B cell (primary cell): ENCODE measurements around the gene ADGRV1. TPM values are rescaled to one million over a fixed set of nuclear protein-coding genes. Genes with fewer than 3 reads are reported as not detected.

Source experiments
- ATAC-seq: fragments of 200-7000 bp; cut with Tn5 transposase; one replicate; pipeline ENCODE4 v1.10.0; 2021; ENCODE audit warnings: low read depth, mild to moderate bottlenecking, moderate number of reproducible peaks, moderate library complexity
- CTCF ChIA-PET: fragments of 350-600 bp; sonication (Branson Sonifier 250); formaldehyde crosslinking; loops from one replicate; lab custom pipeline; 2021; ENCODE audit warnings: antibody characterized with exemption, inconsistent platforms; lab: Charles Lee
- POLR2A ChIA-PET: fragments of 350-600 bp; sonication (Branson Sonifier 250); formaldehyde crosslinking; loops from one replicate; lab custom pipeline; 2021; ENCODE audit warnings: antibody characterized with exemption; lab: Charles Lee
- DNase-seq: peaks from one replicate; pipeline ENCODE4 v3.0.0; 2013
- H2AFZ ChIP-seq: 2 replicates; pipeline ENCODE4 v1.6.1; 2012; ENCODE audit warnings: mild to moderate bottlenecking, low read depth, low read length; ENCODE audit not compliant: insufficient read depth, poor library complexity, severe bottlenecking
- H3K27ac ChIP-seq, 2 donors: 1 replicate in 1 of 2; 2 replicates in 1 of 2; pipeline ENCODE4 v1.5.1; 2012 to 2013; ENCODE audit warnings: low read length in 2 of 2, mild to moderate bottlenecking in 2 of 2, moderate library complexity in 1 of 2
- H3K27me3 ChIP-seq, 4 experiments: fragments of 200-600 bp in 1 of 4; sonication (generic) in 1 of 4; replicated peaks in 1 of 4; 1 replicate in 2 of 4; 2 replicates in 2 of 4; pipeline versions ENCODE4 v1.6.1 to v1.7.0; 2013 to 2016; ENCODE audit warnings: low read length in 3 of 4, mild to moderate bottlenecking in 2 of 4, mixed read lengths in 1 of 4, moderate library complexity in 1 of 4; ENCODE audit not compliant: insufficient read depth in 4 of 4, control insufficient read depth in 3 of 4; ENCODE audit errors: control extremely low read depth in 1 of 4
- H3K36me3 ChIP-seq, 2 experiments: replicated peaks in 1 of 2; 1 replicate in 1 of 2; 2 replicates in 1 of 2; pipeline versions ENCODE4 v1.6.1 to v1.7.1; 2013; ENCODE audit warnings: low read length in 1 of 2; ENCODE audit not compliant: insufficient read depth in 2 of 2, control insufficient read depth in 1 of 2; ENCODE audit errors: control extremely low read depth in 1 of 2, extremely low read depth in 1 of 2
- H3K4me1 ChIP-seq, 2 donors: fragments of 200-600 bp in 1 of 2; sonication (generic) in 1 of 2; 1 replicate in 1 of 2; 2 replicates in 1 of 2; pipeline versions ENCODE4 v1.5.1 to v1.6.1; 2013 to 2017; ENCODE audit warnings: low read length in 2 of 2; ENCODE audit not compliant: control insufficient read depth in 2 of 2, insufficient read depth in 2 of 2
- H3K4me2 ChIP-seq: replicated peaks from 2 replicates; pipeline ENCODE3; 2012; ENCODE audit warnings: mild to moderate bottlenecking, low read depth, low read length; ENCODE audit not compliant: poor library complexity, severe bottlenecking
- H3K4me3 ChIP-seq, 5 experiments: fragments of 200-600 bp in 1 of 5; sonication (generic) in 1 of 5; 1 replicate in 3 of 5; 2 replicates in 2 of 5; pipeline versions ENCODE4 v1.5.1 to v1.7.0; 2011 to 2016; ENCODE audit warnings: low read length in 4 of 5, mild to moderate bottlenecking in 4 of 5, low read depth in 2 of 5, control low read depth in 1 of 5, moderate library complexity in 1 of 5; ENCODE audit not compliant: insufficient read depth in 1 of 5; ENCODE audit errors: control extremely low read depth in 1 of 5, extremely low read depth in 1 of 5
- H3K79me2 ChIP-seq: fragments of 200-600 bp; sonication (generic); one replicate; pipeline ENCODE4 v1.6.0; 2016; ENCODE audit warnings: low read length; ENCODE audit not compliant: control insufficient read depth, insufficient read depth
- H3K9ac ChIP-seq: fragments of 200-600 bp; sonication (generic); 2 replicates; pipeline ENCODE4 v1.6.1; 2017; ENCODE audit warnings: mild to moderate bottlenecking, low read length, moderate library complexity
- H3K9me3 ChIP-seq, 3 donors: one replicate each; pipeline versions ENCODE4 v1.6.1 to v1.7.1; 2013; ENCODE audit warnings: low read length in 2 of 3; ENCODE audit not compliant: control insufficient read depth in 2 of 3, insufficient read depth in 1 of 3; ENCODE audit errors: control extremely low read depth in 1 of 3
- H4K20me1 ChIP-seq: 2 replicates; pipeline ENCODE4 v1.6.0; 2012; ENCODE audit warnings: mild to moderate bottlenecking, low read length; ENCODE audit not compliant: insufficient read depth, control insufficient read depth, poor library complexity, severe bottlenecking
- H3K27ac Mint-ChIP-seq: one replicate; pipeline ENCODE4 v1.8.0; 2021; ENCODE audit warnings: mixed read lengths
- H3K27me3 Mint-ChIP-seq: one replicate; pipeline ENCODE4 v1.8.0; 2021; ENCODE audit warnings: mixed read lengths
- H3K4me1 Mint-ChIP-seq: one replicate; pipeline ENCODE4 v1.8.0; 2021; ENCODE audit warnings: mixed read lengths
- H3K4me3 Mint-ChIP-seq: one replicate; pipeline ENCODE4 v1.8.0; 2021; ENCODE audit warnings: mixed read lengths
- H3K9me3 Mint-ChIP-seq: one replicate; pipeline ENCODE4 v1.8.0; 2022; ENCODE audit warnings: mixed read lengths; ENCODE audit not compliant: insufficient read depth
- CTCF ChIP-seq: fragments of 200-600 bp; IDR thresholded peaks from one replicate; pipeline ENCODE4 v1.8.0; 2022; ENCODE audit warnings: antibody characterized with exemption, mild to moderate bottlenecking
- EZH2 ChIP-seq: IDR thresholded peaks from 2 replicates; pipeline ENCODE4 v1.6.1; 2012; ENCODE audit warnings: borderline replicate concordance, low read depth, mild to moderate bottlenecking, moderate library complexity, low read length; ENCODE audit not compliant: insufficient read depth, poor library complexity, severe bottlenecking
- WGBS: methylation state at CpG from one replicate; pipeline ENCODE4 v1.1.5; 2013; ENCODE audit warnings: missing lambda C conversion rate; ENCODE audit not compliant: insufficient coverage; 5-methylcytosine and 5-hydroxymethylcytosine counted together
- intact Hi-C: fragments of 100-400 bp; cut with micrococcal nuclease; formaldehyde crosslinking; loops from one replicate; pipeline ENCODE4 v1.10.0; 2022
- polyA plus RNA-seq: library from polyadenylated mRNA; depleted of rRNA; stranded (reverse); fragments of >200 nt; gene quantifications from 2 replicates; pipeline ENCODE4 v1.2.3, GENCODE V29; 2012
- total RNA-seq, 2 donors: library from RNA; stranded (reverse); fragments of 120-200 nt in 1 of 2; gene quantifications; 1 replicate in 1 of 2; 2 replicates in 1 of 2; pipeline versions ENCODE4 v1.2.3 to v1.2.4, GENCODE V29; 2013 to 2022

ADGRV1 gene
- total and polyA plus RNA-seq, 2 donors (not counting 1 experiment from before 2014, with no cell fraction given): 0.07 TPM; not detected in 1

GRCh38 chr5:90824436-90824835 is 265.8 kb downstream of the ADGRV1 start:
- no peak overlapping the region for H3K4me3 ChIP-seq
- H3K4me1 Mint-ChIP-seq: no peaks in the 10 kb centered on the region
- no peak overlapping the region for H3K27ac ChIP-seq
- H3K4me1 ChIP-seq: no peaks in the 10 kb centered on the region
- H3K4me2 ChIP-seq: no peak overlapping the region
- no peaks in the 10 kb centered on the region for H3K9me3 Mint-ChIP-seq
- no peak overlapping the region for H2AFZ ChIP-seq
- peaks cover 0 to 3% (median 0%) of the 10 kb centered on the region in 4 experiments for H3K27me3 ChIP-seq
- no peak overlapping the region for H3K27ac Mint-ChIP-seq
- no peaks in the 10 kb centered on the region for H3K9me3 ChIP-seq
- no peaks in the 10 kb centered on the region for H3K36me3 ChIP-seq
- ChIA-PET POLR2A (no interaction called here), CTCF (no interaction called here)
- intact Hi-C loops: no loop called here
- TF ChIP-seq EZH2 (no peak), CTCF (no peak)
- H3K27me3 Mint-ChIP-seq: no peaks in the 10 kb centered on the region
- H3K79me2 ChIP-seq: no peaks in the 10 kb centered on the region
- H3K9ac ChIP-seq: no peak overlapping the region
- DNase-seq: no peak
- no CpG with 5 or more reads among the region's 3 CpGs for WGBS
- H3K4me3 Mint-ChIP-seq: no peak overlapping the region
- no peak for ATAC-seq
- no peaks in the 10 kb centered on the region for H4K20me1 ChIP-seq

- Mint-ChIP-seq H3K27me3 (no peaks in the 10 kb centered on the region), H3K4me1 (no peaks in the 10 kb centered on the region), H3K27ac (no peak overlapping the region), H3K4me3 (no peak overlapping the region), H3K9me3 (peaks cover 4% of the 10 kb centered on the region)
- no peaks in the 10 kb centered on the region for H3K4me1 ChIP-seq
- H3K9ac ChIP-seq: no peak overlapping the region
- H3K4me3 ChIP-seq: no peak overlapping the region
- no peak overlapping the region for H2AFZ ChIP-seq
- intact Hi-C loops: no loop called here
- no peaks in the 10 kb centered on the region for H3K79me2 ChIP-seq
- no peak overlapping the region for H3K4me2 ChIP-seq
- TF ChIP-seq EZH2: no peak
- no peak for TF ChIP-seq CTCF
- H4K20me1 ChIP-seq: no peaks in the 10 kb centered on the region
- no peak for ATAC-seq
- CTCF ChIA-PET: no interaction called here
- no peaks in the 10 kb centered on the region for H3K9me3 ChIP-seq
- no CpG with 5 or more reads among the region's 3 CpGs for WGBS
- no peak overlapping the region for H3K27ac ChIP-seq
- H3K27me3 ChIP-seq: peaks cover 0 to 3% (median 0%) of the 10 kb centered on the region in 4 experiments
- no peaks in the 10 kb centered on the region for H3K36me3 ChIP-seq
- no peak for DNase-seq
- POLR2A ChIA-PET: no interaction called here
These were observed 271.5 kb downstream of the ADGRV1 start for GRCh38 chr5:90830058-90830457.
